GM12891 (cell line): ENCODE measurements around the gene RHOB.

Experiments
- PAX5 ChIP-seq: IDR thresholded peaks from 2 replicates; pipeline ENCODE4 v1.6.1; 2011; ENCODE audit warnings: low read length, moderate library complexity, mild to moderate bottlenecking; ENCODE audit not compliant: insufficient read depth, severe bottlenecking
- POLR2A ChIP-seq: IDR thresholded peaks from 2 replicates; pipeline ENCODE4 v1.6.1; 2011; ENCODE audit warnings: low read depth, low read length, control low read depth
- POLR2AphosphoS5 ChIP-seq: IDR thresholded peaks from 2 replicates; pipeline ENCODE4 v1.6.1; 2011; ENCODE audit warnings: low read depth, low read length, control low read depth

DNA sequence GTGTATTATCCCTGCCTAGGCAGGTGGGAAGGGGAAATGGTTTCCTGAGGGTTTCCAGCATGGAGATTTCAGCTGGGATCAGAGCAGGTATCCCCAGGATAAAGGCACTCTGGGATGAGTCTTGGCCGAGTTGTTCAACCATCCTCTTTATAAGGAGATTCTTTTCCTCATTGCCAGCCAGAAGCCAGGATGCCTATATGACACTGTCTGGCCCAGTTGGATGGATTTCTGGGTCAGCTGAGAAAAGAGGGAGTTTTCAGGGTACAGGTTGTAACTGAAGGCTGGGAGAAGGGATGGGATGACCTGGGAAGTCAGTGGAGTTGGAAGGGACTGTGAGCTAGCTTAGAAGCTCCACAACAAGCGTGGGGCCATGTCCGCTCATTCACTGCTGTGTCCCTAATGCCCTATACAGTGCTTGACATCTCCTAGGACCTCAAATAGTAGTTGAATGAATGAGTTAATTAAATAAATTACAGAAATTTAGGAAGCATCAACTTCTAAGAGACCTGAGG lies 8.3 kb downstream of the RHOB start:
- TF ChIP-seq POLR2AphosphoS5: no peak
- TF ChIP-seq POLR2A: no peak
- no peak for TF ChIP-seq PAX5
